GM12875 (cell line): ENCODE measurements around the gene EDC3.

ENCODE experiments used
- H3K4me3 ChIP-seq: one replicate; pipeline ENCODE4 v1.5.1; 2011; ENCODE audit warnings: low read depth, low read length, control low read depth
- CTCF ChIP-seq: IDR thresholded peaks from 2 replicates; pipeline ENCODE4 v1.5.1; 2011; ENCODE audit warnings: low read depth, mild to moderate bottlenecking, control low read depth, inconsistent platforms, low read length, moderate library complexity, borderline replicate concordance; ENCODE audit not compliant: insufficient read depth

The EDC3 gene

GRCh38 chr15:74696808-74697207 lies 984 bp upstream of the EDC3 start:
- TF ChIP-seq CTCF: no peak
- H3K4me3 ChIP-seq: no peak overlapping the region

- H3K4me3 ChIP-seq: peak overlapping the region; percentile 87
- TF ChIP-seq CTCF: no peak
These were observed 540 bp upstream of the EDC3 start for GRCh38 chr15:74696398-74696729.

GRCh38 chr15:74692327-74692726 lies 3.5 kb downstream of the EDC3 start:
- TF ChIP-seq CTCF: no peak
- no peak overlapping the region for H3K4me3 ChIP-seq

- no peak overlapping the region for H3K4me3 ChIP-seq
- TF ChIP-seq CTCF: no peak
These were observed 12.1 kb downstream of the EDC3 start for GRCh38 chr15:74683758-74684157.

GRCh38 chr15:74682954-74683353 lies 12.9 kb downstream of the EDC3 start:
- TF ChIP-seq CTCF: no peak
- no peak overlapping the region for H3K4me3 ChIP-seq

GRCh38 chr15:74680456-74680855 lies 15.4 kb downstream of the EDC3 start:
- no peak overlapping the region for H3K4me3 ChIP-seq
- no peak for TF ChIP-seq CTCF

DNA sequence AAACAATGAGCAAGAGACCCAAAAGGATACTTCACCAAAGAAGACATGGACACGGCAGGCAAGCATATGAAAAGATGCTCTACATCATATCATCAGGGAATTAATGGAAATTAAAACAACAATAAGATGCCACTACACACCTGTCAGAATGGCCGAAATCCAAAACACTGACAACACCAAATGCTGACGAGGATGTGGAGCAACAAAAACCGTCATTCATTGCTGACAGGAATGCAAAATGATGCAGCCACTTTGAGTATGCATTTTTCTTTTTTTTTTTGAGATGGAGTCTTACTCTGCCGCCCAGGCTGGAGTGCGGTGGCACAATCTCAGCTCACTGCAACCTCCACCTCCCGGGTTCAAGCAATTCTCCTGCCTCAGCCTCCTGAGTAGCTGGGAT lies 19.0 kb downstream of the EDC3 start:
- no peak overlapping the region for H3K4me3 ChIP-seq
- TF ChIP-seq CTCF: no peak
